ENCODE results near the gene GANAB.
"Not testable (repeated sequence)": the region's sequence is repeated elsewhere in the genome, so short reads cannot be mapped to it uniquely, and the experiment has no call there.

DNA sequence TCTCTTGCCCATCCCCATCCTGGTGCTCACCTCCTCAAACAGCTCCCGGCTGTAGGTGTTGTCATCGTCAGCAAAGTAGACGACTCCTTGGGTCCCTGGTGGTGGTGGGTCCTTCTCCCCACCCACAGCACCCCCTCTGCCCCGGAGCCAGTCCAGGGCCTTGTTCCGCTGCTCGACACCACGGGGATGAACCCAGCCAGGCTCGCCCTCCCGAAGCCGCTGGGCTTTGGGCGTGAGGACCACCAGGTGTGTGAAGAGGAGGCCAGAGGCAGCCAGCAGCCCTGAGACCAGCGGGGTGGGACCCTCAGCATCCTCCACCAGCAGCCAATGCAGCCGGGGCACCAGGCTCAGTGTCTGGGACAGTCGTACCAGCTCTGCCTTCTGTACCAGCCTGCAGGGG, 29.5 kb downstream of the GANAB start:
- not testable (repeated sequence) for TF ChIP-seq POLR2AphosphoS5 (IDR thresholded peaks at IDR 0.05; ENCODE audit: low read depth, low read length); POLR2A (IDR thresholded peaks at IDR 0.05; ENCODE audit: low read depth, low read length); SPI1 (IDR thresholded peaks at IDR 0.05; ENCODE audit: low read depth, low read length); PAX5 (IDR thresholded peaks at IDR 0.05; ENCODE audit: insufficient read depth, low read length, severe bottlenecking)

Data from GM12891 (cell line).